Tibial artery (tissue), 4 donors: Measurements from ENCODE around the gene NAALAD2.

Experiments used
- DNase-seq, 2 donors: peaks; one replicate each; pipeline ENCODE4 v3.0.0-alpha.2; 2019
- H3K27ac ChIP-seq, 2 donors: fragments of 200-600 bp; sonication (generic) in 1 of 2; 1 replicate in 1 of 2; 2 replicates in 1 of 2; pipeline ENCODE4 v1.5.1; 2018 to 2019; ENCODE audit warnings: mild to moderate bottlenecking in 1 of 2
- H3K27me3 ChIP-seq, 2 donors: fragments of 200-600 bp; sonication (generic) in 1 of 2; one replicate each; pipeline versions ENCODE4 v1.5.1 to v1.6.0; 2016 to 2019
- H3K36me3 ChIP-seq, 3 donors: fragments of 200-600 bp; sonication (generic) in 2 of 3; one replicate each; pipeline ENCODE4 v1.5.1; 2016 to 2019; ENCODE audit warnings: mild to moderate bottlenecking in 2 of 3
- H3K4me1 ChIP-seq, 4 donors: fragments of 200-600 bp; sonication (generic) in 2 of 4; 1 replicate in 3 of 4; 2 replicates in 1 of 4; pipeline ENCODE4 v1.5.1; 2016 to 2019
- H3K4me3 ChIP-seq, 2 donors: fragments of 200-600 bp; sonication (generic) in 1 of 2; 1 replicate in 1 of 2; 2 replicates in 1 of 2; pipeline ENCODE4 v1.5.1; 2018 to 2019; ENCODE audit warnings: mild to moderate bottlenecking in 2 of 2
- H3K9me3 ChIP-seq, 3 donors: fragments of 200-600 bp; sonication (generic) in 1 of 3; one replicate each; pipeline ENCODE4 v1.5.1; 2016 to 2019
- intact Hi-C: fragments of 100-400 bp; cut with DNase I; formaldehyde crosslinking; loops from one replicate; pipeline ENCODE4 v1.15.0; 2023; ENCODE audit warnings: low total_unique reads
- TF ChIP-seq, protein P1 (sequence below), 2 experiments: fragments of 200-600 bp in 1 of 2; fragments of 450-650 bp in 1 of 2; IDR thresholded peaks; one replicate each; pipeline ENCODE4 v1.5.1; 2017 to 2019; ENCODE audit warnings: antibody characterized with exemption in 2 of 2, mild to moderate bottlenecking in 1 of 2, moderate library complexity in 1 of 2

Gene NAALAD2

GRCh38 chr11:90120191-90120590, 14.3 kb upstream of the NAALAD2 start:
- Histone ChIP-seq H3K4me1 (no peaks in the 10 kb centered on the region), H3K36me3 (no peaks in the 10 kb centered on the region), H3K4me3 (no peak overlapping the region), H3K27ac (no peak overlapping the region), H3K27me3 (no peaks in the 10 kb centered on the region), H3K9me3 (no peaks in the 10 kb centered on the region)
- TF ChIP-seq, protein P1, sequence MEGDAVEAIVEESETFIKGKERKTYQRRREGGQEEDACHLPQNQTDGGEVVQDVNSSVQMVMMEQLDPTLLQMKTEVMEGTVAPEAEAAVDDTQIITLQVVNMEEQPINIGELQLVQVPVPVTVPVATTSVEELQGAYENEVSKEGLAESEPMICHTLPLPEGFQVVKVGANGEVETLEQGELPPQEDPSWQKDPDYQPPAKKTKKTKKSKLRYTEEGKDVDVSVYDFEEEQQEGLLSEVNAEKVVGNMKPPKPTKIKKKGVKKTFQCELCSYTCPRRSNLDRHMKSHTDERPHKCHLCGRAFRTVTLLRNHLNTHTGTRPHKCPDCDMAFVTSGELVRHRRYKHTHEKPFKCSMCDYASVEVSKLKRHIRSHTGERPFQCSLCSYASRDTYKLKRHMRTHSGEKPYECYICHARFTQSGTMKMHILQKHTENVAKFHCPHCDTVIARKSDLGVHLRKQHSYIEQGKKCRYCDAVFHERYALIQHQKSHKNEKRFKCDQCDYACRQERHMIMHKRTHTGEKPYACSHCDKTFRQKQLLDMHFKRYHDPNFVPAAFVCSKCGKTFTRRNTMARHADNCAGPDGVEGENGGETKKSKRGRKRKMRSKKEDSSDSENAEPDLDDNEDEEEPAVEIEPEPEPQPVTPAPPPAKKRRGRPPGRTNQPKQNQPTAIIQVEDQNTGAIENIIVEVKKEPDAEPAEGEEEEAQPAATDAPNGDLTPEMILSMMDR (IDR thresholded peaks at IDR 0.05): no peak
- intact Hi-C loops: no loop called here
- no peak for DNase-seq

DNA sequence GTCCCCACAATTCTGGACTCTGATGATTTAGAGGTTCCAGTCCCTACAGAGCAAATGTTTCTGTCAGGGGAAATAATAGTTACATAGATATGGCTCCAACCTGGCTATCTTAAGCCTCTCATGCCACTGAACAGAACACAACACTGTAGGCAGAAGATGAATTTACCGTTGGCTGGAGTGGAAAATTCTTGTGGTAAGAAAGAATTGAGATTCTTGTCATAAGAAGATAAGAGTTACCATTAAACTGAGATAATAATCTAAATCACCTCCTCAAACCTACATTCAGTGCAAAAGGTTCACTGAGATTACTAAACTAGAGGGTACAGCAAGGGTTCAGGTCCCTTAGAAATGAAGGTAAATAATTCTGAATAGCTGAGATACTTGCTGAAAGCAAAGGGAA, 10.1 kb upstream of the NAALAD2 start:
- no peak for DNase-seq
- Histone ChIP-seq H3K27ac (no peak overlapping the region), H3K36me3 (no peaks in the 10 kb centered on the region), H3K4me1 (no peaks in the 10 kb centered on the region), H3K9me3 (no peaks in the 10 kb centered on the region), H3K27me3 (no peaks in the 10 kb centered on the region), H3K4me3 (no peak overlapping the region)
- intact Hi-C loops: no loop called here
- TF ChIP-seq, protein P1 (IDR thresholded peaks at IDR 0.05): no peak

GRCh38 chr11:90124946-90125345, 9.5 kb upstream of the NAALAD2 start:
- no peak overlapping the region for H3K4me3 ChIP-seq
- DNase-seq: no peak
- no peaks in the 10 kb centered on the region for H3K27me3 ChIP-seq
- no peaks in the 10 kb centered on the region for H3K9me3 ChIP-seq
- H3K36me3 ChIP-seq: no peaks in the 10 kb centered on the region
- TF ChIP-seq, protein P1 (IDR thresholded peaks at IDR 0.05): no peak
- no peak overlapping the region for H3K27ac ChIP-seq
- intact Hi-C loops: no loop called here
- H3K4me1 ChIP-seq: no peaks in the 10 kb centered on the region

- H3K27ac ChIP-seq: peak overlapping the region; percentile 14 to 17
- DNase-seq: no peak
Observed at GRCh38 chr11:90133560-90134477, 644 bp upstream of the NAALAD2 start.

GRCh38 chr11:90135016-90135415, 553 bp downstream of the NAALAD2 start:
- TF ChIP-seq, protein P1 (IDR thresholded peaks at IDR 0.05): no peak
- Histone ChIP-seq H3K36me3 (no peaks in the 10 kb centered on the region), H3K4me1 (peaks cover 0 to 11% (median 2%) of the 10 kb centered on the region in 4 donors), H3K4me3 (peak overlapping the region; percentile 53 to 59), H3K9me3 (no peaks in the 10 kb centered on the region), H3K27ac (peak overlapping the region in 1 of 2 donors; percentile 17), H3K27me3 (no peaks in the 10 kb centered on the region)
- no peak for DNase-seq
- intact Hi-C loops: no loop called here

More at GRCh38 chr11:90133560-90134477, 644 bp upstream of the NAALAD2 start:
- Histone ChIP-seq H3K27me3 (no peaks in the 10 kb centered on the region), H3K4me1 (peaks cover 0 to 11% (median 2%) of the 10 kb centered on the region in 4 donors), H3K4me3 (peak overlapping the region; percentile 53 to 59), H3K36me3 (no peaks in the 10 kb centered on the region), H3K9me3 (no peaks in the 10 kb centered on the region)
- TF ChIP-seq, protein P1 (IDR thresholded peaks at IDR 0.05): no peak
- intact Hi-C loops: no loop called here
